IPS-18c (cell line): ENCODE results near the gene PRDM5.

Source experiments
- H3K4me3 ChIP-seq: 2 replicates; pipeline ENCODE4 v1.7.0; 2013; ENCODE audit warnings: low read depth, mild to moderate bottlenecking, low read length, moderate library complexity; ENCODE audit not compliant: insufficient read depth
- H3K9me3 ChIP-seq: one replicate; pipeline ENCODE4 v1.6.1; 2013; ENCODE audit warnings: mild to moderate bottlenecking, low read length, moderate library complexity; ENCODE audit not compliant: control insufficient read depth, insufficient read depth

PRDM5 gene

GRCh38 chr4:120870279-120870673, 52.2 kb downstream of the PRDM5 start:
- Histone ChIP-seq H3K4me3 (no peak overlapping the region), H3K9me3 (no peaks in the 10 kb centered on the region)

GRCh38 chr4:120869613-120870278, 52.8 kb downstream of the PRDM5 start:
- Histone ChIP-seq H3K9me3 (no peaks in the 10 kb centered on the region), H3K4me3 (no peak overlapping the region)

GRCh38 chr4:120867506-120867905, 55.0 kb downstream of the PRDM5 start:
- Histone ChIP-seq H3K4me3 (no peak overlapping the region), H3K9me3 (no peaks in the 10 kb centered on the region)

- Histone ChIP-seq H3K9me3 (no peaks in the 10 kb centered on the region), H3K4me3 (no peak overlapping the region)
Measured at GRCh38 chr4:120865985-120866384, 56.5 kb downstream of the PRDM5 start.

- Histone ChIP-seq H3K4me3 (no peak overlapping the region), H3K9me3 (no peaks in the 10 kb centered on the region)
Measured at GRCh38 chr4:120864969-120865368, 57.6 kb downstream of the PRDM5 start.

GRCh38 chr4:120862432-120862831, 60.1 kb downstream of the PRDM5 start:
- Histone ChIP-seq H3K9me3 (no peaks in the 10 kb centered on the region), H3K4me3 (no peak overlapping the region)

- Histone ChIP-seq H3K9me3 (no peaks in the 10 kb centered on the region), H3K4me3 (no peak overlapping the region)
Measured at GRCh38 chr4:120861852-120862251, 60.7 kb downstream of the PRDM5 start.

GRCh38 chr4:120858776-120859175, 63.8 kb downstream of the PRDM5 start:
- Histone ChIP-seq H3K4me3 (no peak overlapping the region), H3K9me3 (no peaks in the 10 kb centered on the region)

- no peak overlapping the region for H3K4me3 ChIP-seq
- H3K9me3 ChIP-seq, result no peaks in the 10 kb centered on the region
Measured at GRCh38 chr4:120857312-120857711, 65.2 kb downstream of the PRDM5 start.

- Histone ChIP-seq H3K9me3 (no peaks in the 10 kb centered on the region), H3K4me3 (no peak overlapping the region)
Measured at GRCh38 chr4:120856294-120856693, 66.2 kb downstream of the PRDM5 start.

GRCh38 chr4:120855307-120856001, 67.1 kb downstream of the PRDM5 start:
- no peaks in the 10 kb centered on the region for H3K9me3 ChIP-seq
- no peak overlapping the region for H3K4me3 ChIP-seq

- no peaks in the 10 kb centered on the region for H3K9me3 ChIP-seq
Measured at GRCh38 chr4:120853161-120853935, 69.2 kb downstream of the PRDM5 start.

GRCh38 chr4:120850018-120850599, 72.4 kb downstream of the PRDM5 start:
- Histone ChIP-seq H3K9me3 (no peaks in the 10 kb centered on the region), H3K4me3 (no peak overlapping the region)

More at GRCh38 chr4:120853161-120853935, 69.2 kb downstream of the PRDM5 start:
- no peak overlapping the region for H3K4me3 ChIP-seq

GRCh38 chr4:120847019-120847582, 75.4 kb downstream of the PRDM5 start:
- H3K9me3 ChIP-seq, result no peaks in the 10 kb centered on the region
- no peak overlapping the region for H3K4me3 ChIP-seq

GRCh38 chr4:120844528-120844921, 78.0 kb downstream of the PRDM5 start:
- Histone ChIP-seq H3K4me3 (no peak overlapping the region), H3K9me3 (no peaks in the 10 kb centered on the region)

- Histone ChIP-seq H3K9me3 (no peaks in the 10 kb centered on the region), H3K4me3 (no peak overlapping the region)
Measured at GRCh38 chr4:120843849-120844527, 78.5 kb downstream of the PRDM5 start.

- no peak overlapping the region for H3K4me3 ChIP-seq
- H3K9me3 ChIP-seq, result no peaks in the 10 kb centered on the region
Measured at GRCh38 chr4:120842031-120842430, 80.5 kb downstream of the PRDM5 start.
